ENCODE results near the gene PRDM5.

PRDM5 gene

GRCh38 chr4:120821029-120821428 lies 101.5 kb downstream of the PRDM5 start:
- Histone ChIP-seq H3K18ac (ENCODE audit: low read depth in 1 of 2, low read length in 2 of 2) (no peak overlapping the region), H3K9ac (ENCODE audit: low read length) (no peak overlapping the region), H3K36me3 (ENCODE audit: control insufficient read depth in 1 of 2, insufficient read depth in 2 of 2, low read depth in 1 of 2, low read length in 2 of 2) (no peaks in the 10 kb centered on the region), H4K8ac (ENCODE audit: low read length) (no peak overlapping the region), H3K23ac (ENCODE audit: low read length in 2 of 2) (no peak overlapping the region), H2AFZ (ENCODE audit: low read depth, low read length) (no peak overlapping the region), H2BK12ac (ENCODE audit: low read length in 2 of 2) (no peak overlapping the region), H2AK5ac (ENCODE audit: low read length, severe bottlenecking) (no peak overlapping the region), H2BK15ac (ENCODE audit: low read depth, poor library complexity, severe bottlenecking) (no peak overlapping the region), H4K91ac (ENCODE audit: low read length) (no peak overlapping the region), H3K27ac (ENCODE audit: low read length, poor library complexity, severe bottlenecking) (no peak overlapping the region), H2BK5ac (ENCODE audit: low read depth, low read length, poor library complexity, severe bottlenecking) (no peak overlapping the region), H3K9me3 (ENCODE audit: control insufficient read depth, low read length) (no peaks in the 10 kb centered on the region), H3K4me3 (ENCODE audit: insufficient read depth in 1 of 2, low read depth in 1 of 2, low read length in 2 of 2) (no peak overlapping the region), H3K4ac (ENCODE audit: low read depth in 1 of 2, low read length in 2 of 2) (no peak overlapping the region), H3K14ac (ENCODE audit: low read length in 2 of 2) (no peak overlapping the region), H3K4me1 (ENCODE audit: control insufficient read depth, insufficient read depth, low read depth, low read length) (no peaks in the 10 kb centered on the region), H3K4me2 (ENCODE audit: low read length, poor library complexity, severe bottlenecking) (no peak overlapping the region), H3K27me3 (ENCODE audit: control insufficient read depth in 1 of 2, insufficient read depth in 1 of 2, low read length in 2 of 2) (no peaks in the 10 kb centered on the region), H2BK120ac (ENCODE audit: low read depth, low read length) (no peak overlapping the region), H3K79me1 (replicated peaks; ENCODE audit: low read length, poor library complexity, severe bottlenecking) (peaks cover 3% of the 10 kb centered on the region)
- no peak for DNase-seq
- WGBS: 90% methylated on average over 2 of the region's 3 CpGs

DNA sequence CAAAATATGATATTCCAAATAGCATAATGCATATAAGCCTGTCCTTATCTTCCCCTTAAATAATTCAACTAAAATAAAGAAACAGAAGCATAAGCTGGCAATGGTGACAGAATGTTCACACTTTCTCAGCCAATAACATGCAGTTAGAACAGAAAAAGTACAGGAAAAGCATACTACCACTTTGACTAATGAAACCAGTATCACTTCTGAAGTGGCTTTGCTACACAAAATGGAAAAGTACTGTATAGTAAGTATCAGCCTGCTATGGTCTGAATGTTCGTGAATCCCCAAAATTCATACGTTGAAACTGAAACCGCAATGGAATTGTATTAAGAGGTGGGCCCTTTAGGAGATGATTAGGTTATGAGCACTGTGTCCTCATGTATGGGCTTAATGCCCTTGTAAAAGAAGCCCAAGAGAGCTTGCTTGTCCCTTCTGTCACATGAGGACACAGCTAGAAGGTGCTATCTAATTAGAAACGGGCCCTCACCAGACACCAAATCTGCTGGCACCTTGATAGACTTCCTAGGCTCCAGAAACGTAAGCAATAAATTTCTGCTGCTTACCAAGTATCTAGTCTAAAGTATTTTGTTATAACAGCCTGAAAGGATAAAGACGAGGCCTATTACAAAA lies 102.6 kb downstream of the PRDM5 start:
- Histone ChIP-seq H2BK5ac (ENCODE audit: low read depth, low read length, poor library complexity, severe bottlenecking) (no peak overlapping the region), H3K4me2 (ENCODE audit: low read length, poor library complexity, severe bottlenecking) (no peak overlapping the region), H3K36me3 (ENCODE audit: control insufficient read depth in 1 of 2, insufficient read depth in 2 of 2, low read depth in 1 of 2, low read length in 2 of 2) (no peaks in the 10 kb centered on the region), H3K9ac (ENCODE audit: low read length) (no peak overlapping the region), H3K27ac (ENCODE audit: low read length, poor library complexity, severe bottlenecking) (no peak overlapping the region), H3K4me1 (ENCODE audit: control insufficient read depth, insufficient read depth, low read depth, low read length) (no peaks in the 10 kb centered on the region), H3K79me1 (replicated peaks; ENCODE audit: low read length, poor library complexity, severe bottlenecking) (peaks cover 3% of the 10 kb centered on the region), H3K18ac (ENCODE audit: low read depth in 1 of 2, low read length in 2 of 2) (no peak overlapping the region), H2BK120ac (ENCODE audit: low read depth, low read length) (no peak overlapping the region), H2AFZ (ENCODE audit: low read depth, low read length) (no peak overlapping the region), H3K9me3 (ENCODE audit: control insufficient read depth, low read length) (no peaks in the 10 kb centered on the region), H3K23ac (ENCODE audit: low read length in 2 of 2) (no peak overlapping the region), H3K4ac (ENCODE audit: low read depth in 1 of 2, low read length in 2 of 2) (no peak overlapping the region), H4K8ac (ENCODE audit: low read length) (no peak overlapping the region), H3K27me3 (ENCODE audit: control insufficient read depth in 1 of 2, insufficient read depth in 1 of 2, low read length in 2 of 2) (no peaks in the 10 kb centered on the region), H3K4me3 (ENCODE audit: insufficient read depth in 1 of 2, low read depth in 1 of 2, low read length in 2 of 2) (no peak overlapping the region), H2AK5ac (ENCODE audit: low read length, severe bottlenecking) (no peak overlapping the region), H3K14ac (ENCODE audit: low read length in 2 of 2) (no peak overlapping the region), H2BK12ac (ENCODE audit: low read length in 2 of 2) (no peak overlapping the region), H4K91ac (ENCODE audit: low read length) (no peak overlapping the region), H2BK15ac (ENCODE audit: low read depth, poor library complexity, severe bottlenecking) (no peak overlapping the region)
- 96% methylated on average over 4 of the region's 6 CpGs for WGBS
- no peak for DNase-seq

- no peak overlapping the region for H4K8ac ChIP-seq (ENCODE audit: low read length)
- no peak for DNase-seq
- H3K23ac ChIP-seq (ENCODE audit: low read length in 2 of 2): no peak overlapping the region
- no peak overlapping the region for H3K27ac ChIP-seq (ENCODE audit: low read length, poor library complexity, severe bottlenecking)
- no peak overlapping the region for H2BK15ac ChIP-seq (ENCODE audit: low read depth, poor library complexity, severe bottlenecking)
- H3K27me3 ChIP-seq (ENCODE audit: control insufficient read depth in 1 of 2, insufficient read depth in 1 of 2, low read length in 2 of 2): no peaks in the 10 kb centered on the region
- no peak overlapping the region for H3K4ac ChIP-seq (ENCODE audit: low read depth in 1 of 2, low read length in 2 of 2)
- no peaks in the 10 kb centered on the region for H3K4me1 ChIP-seq (ENCODE audit: control insufficient read depth, insufficient read depth, low read depth, low read length)
- H3K14ac ChIP-seq (ENCODE audit: low read length in 2 of 2): no peak overlapping the region
- H2BK12ac ChIP-seq (ENCODE audit: low read length in 2 of 2): no peak overlapping the region
- no peak overlapping the region for H3K18ac ChIP-seq (ENCODE audit: low read depth in 1 of 2, low read length in 2 of 2)
- no peak overlapping the region for H4K91ac ChIP-seq (ENCODE audit: low read length)
- no peak overlapping the region for H2BK120ac ChIP-seq (ENCODE audit: low read depth, low read length)
- H3K36me3 ChIP-seq (ENCODE audit: control insufficient read depth in 1 of 2, insufficient read depth in 2 of 2, low read depth in 1 of 2, low read length in 2 of 2): no peaks in the 10 kb centered on the region
- peaks cover 3% of the 10 kb centered on the region for H3K79me1 ChIP-seq (replicated peaks; ENCODE audit: low read length, poor library complexity, severe bottlenecking)
- H2AFZ ChIP-seq (ENCODE audit: low read depth, low read length): no peak overlapping the region
- WGBS: 92% methylated on average over 9 of the region's 13 CpGs
- no peak overlapping the region for H3K4me2 ChIP-seq (ENCODE audit: low read length, poor library complexity, severe bottlenecking)
- H2BK5ac ChIP-seq (ENCODE audit: low read depth, low read length, poor library complexity, severe bottlenecking): no peak overlapping the region
- peak overlapping the region in 1 of 2 experiments; percentile 77 for H3K4me3 ChIP-seq (ENCODE audit: insufficient read depth in 1 of 2, low read depth in 1 of 2, low read length in 2 of 2)
- H3K9ac ChIP-seq (ENCODE audit: low read length): peak overlapping the region; percentile 84
- H3K9me3 ChIP-seq (ENCODE audit: control insufficient read depth, low read length): no peaks in the 10 kb centered on the region
- no peak overlapping the region for H2AK5ac ChIP-seq (ENCODE audit: low read length, severe bottlenecking)
Measured at GRCh38 chr4:120816296-120816965, 106.1 kb downstream of the PRDM5 start.

DNA sequence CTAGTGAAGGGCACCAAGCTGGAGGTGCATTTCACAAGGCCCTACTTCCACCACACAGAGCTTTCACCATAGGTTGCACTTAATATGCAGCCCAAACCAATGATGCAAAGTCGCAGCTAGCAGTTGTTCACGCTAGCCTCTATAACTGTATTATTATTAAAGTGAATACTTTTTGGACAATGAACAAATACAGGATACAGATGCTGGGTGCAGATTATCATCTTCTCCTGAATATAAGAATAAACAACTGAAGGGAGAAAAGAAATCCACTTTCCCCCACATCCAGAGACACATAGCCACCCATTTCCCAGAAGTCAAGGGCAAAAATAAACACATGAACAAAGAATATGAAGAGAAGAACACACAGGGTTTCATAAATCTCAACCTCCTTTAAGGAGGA lies 107.2 kb downstream of the PRDM5 start:
- H2AK5ac ChIP-seq (ENCODE audit: low read length, severe bottlenecking): no peak overlapping the region
- H3K27ac ChIP-seq (ENCODE audit: low read length, poor library complexity, severe bottlenecking): no peak overlapping the region
- H4K91ac ChIP-seq (ENCODE audit: low read length): no peak overlapping the region
- WGBS: no CpG with 5 or more reads among the region's 2 CpGs
- no peak overlapping the region for H3K4me2 ChIP-seq (ENCODE audit: low read length, poor library complexity, severe bottlenecking)
- no peak overlapping the region for H3K4ac ChIP-seq (ENCODE audit: low read depth in 1 of 2, low read length in 2 of 2)
- no peak overlapping the region for H3K4me3 ChIP-seq (ENCODE audit: insufficient read depth in 1 of 2, low read depth in 1 of 2, low read length in 2 of 2)
- H3K18ac ChIP-seq (ENCODE audit: low read depth in 1 of 2, low read length in 2 of 2): no peak overlapping the region
- H3K79me1 ChIP-seq (replicated peaks; ENCODE audit: low read length, poor library complexity, severe bottlenecking): peaks cover 2% of the 10 kb centered on the region
- no peaks in the 10 kb centered on the region for H3K9me3 ChIP-seq (ENCODE audit: control insufficient read depth, low read length)
- no peak overlapping the region for H2BK15ac ChIP-seq (ENCODE audit: low read depth, poor library complexity, severe bottlenecking)
- H2BK5ac ChIP-seq (ENCODE audit: low read depth, low read length, poor library complexity, severe bottlenecking): no peak overlapping the region
- peak overlapping the region; percentile 9 for H3K9ac ChIP-seq (ENCODE audit: low read length)
- no peak overlapping the region for H2AFZ ChIP-seq (ENCODE audit: low read depth, low read length)
- H3K4me1 ChIP-seq (ENCODE audit: control insufficient read depth, insufficient read depth, low read depth, low read length): no peaks in the 10 kb centered on the region
- H3K14ac ChIP-seq (ENCODE audit: low read length in 2 of 2): no peak overlapping the region
- H3K23ac ChIP-seq (ENCODE audit: low read length in 2 of 2): no peak overlapping the region
- no peak for DNase-seq
- H2BK120ac ChIP-seq (ENCODE audit: low read depth, low read length): no peak overlapping the region
- no peaks in the 10 kb centered on the region for H3K36me3 ChIP-seq (ENCODE audit: control insufficient read depth in 1 of 2, insufficient read depth in 2 of 2, low read depth in 1 of 2, low read length in 2 of 2)
- no peak overlapping the region for H2BK12ac ChIP-seq (ENCODE audit: low read length in 2 of 2)
- H3K27me3 ChIP-seq (ENCODE audit: control insufficient read depth in 1 of 2, insufficient read depth in 1 of 2, low read length in 2 of 2): no peaks in the 10 kb centered on the region
- H4K8ac ChIP-seq (ENCODE audit: low read length): no peak overlapping the region
